Mesenchymal stem cell (in vitro differentiated cells and primary cell): ENCODE measurements around the gene ESPN.

Experiments
- DNase-seq: peaks from one replicate; pipeline ENCODE4 v3.0.0-alpha.2; 2013
- H2AFZ ChIP-seq: one replicate; pipeline ENCODE4 v1.6.1; 2013; ENCODE audit warnings: low read depth, mild to moderate bottlenecking, control low read depth, inconsistent platforms, low read length, moderate library complexity
- H2AK5ac ChIP-seq: 2 replicates; pipeline ENCODE4 v1.6.1; 2013; ENCODE audit warnings: low read length, moderate library complexity, mild to moderate bottlenecking, inconsistent platforms; ENCODE audit not compliant: severe bottlenecking
- H2BK120ac ChIP-seq: one replicate; pipeline ENCODE4 v1.6.1; 2013; ENCODE audit warnings: low read depth, mild to moderate bottlenecking, inconsistent platforms, low read length, moderate library complexity
- H2BK12ac ChIP-seq, 2 experiments: one replicate each; pipeline ENCODE4 v1.6.1; 2013; ENCODE audit warnings: inconsistent platforms in 2 of 2, low read length in 2 of 2, mild to moderate bottlenecking in 2 of 2, moderate library complexity in 2 of 2, control low read depth in 1 of 2
- H2BK15ac ChIP-seq: one replicate; pipeline ENCODE4 v1.6.1; 2013; ENCODE audit warnings: mild to moderate bottlenecking, low read depth, inconsistent platforms; ENCODE audit not compliant: poor library complexity, severe bottlenecking
- H2BK5ac ChIP-seq: 2 replicates; pipeline ENCODE4 v1.6.1; 2013; ENCODE audit warnings: low read depth, mild to moderate bottlenecking, low read length, control low read depth, inconsistent platforms; ENCODE audit not compliant: poor library complexity, severe bottlenecking
- H3K14ac ChIP-seq, 2 experiments: one replicate each; pipeline ENCODE4 v1.6.1; 2013; ENCODE audit warnings: inconsistent platforms in 2 of 2, low read length in 2 of 2, control low read depth in 1 of 2, mild to moderate bottlenecking in 1 of 2, moderate library complexity in 1 of 2
- H3K18ac ChIP-seq, 2 experiments: one replicate each; pipeline ENCODE4 v1.6.1; 2013; ENCODE audit warnings: inconsistent platforms in 2 of 2, low read length in 2 of 2, control low read depth in 1 of 2, low read depth in 1 of 2, mild to moderate bottlenecking in 1 of 2
- H3K23ac ChIP-seq, 2 experiments: one replicate each; pipeline ENCODE4 v1.6.1; 2013; ENCODE audit warnings: inconsistent platforms in 2 of 2, low read length in 2 of 2, mild to moderate bottlenecking in 2 of 2, moderate library complexity in 2 of 2, control low read depth in 1 of 2
- H3K27ac ChIP-seq: 2 replicates; pipeline ENCODE4 v1.5.1; 2013; ENCODE audit warnings: mild to moderate bottlenecking, moderate library complexity, low read length, control low read depth, inconsistent platforms; ENCODE audit not compliant: poor library complexity, severe bottlenecking
- H3K27me3 ChIP-seq, 2 experiments: 2 replicates each; pipeline versions ENCODE4 v1.6.1 to v1.7.0; 2013; ENCODE audit warnings: low read length in 2 of 2, mild to moderate bottlenecking in 2 of 2, moderate library complexity in 2 of 2, control low read depth in 1 of 2, inconsistent platforms in 1 of 2; ENCODE audit not compliant: control insufficient read depth in 1 of 2, insufficient read depth in 1 of 2
- H3K36me3 ChIP-seq, 2 experiments: 2 replicates each; pipeline versions ENCODE4 v1.6.1 to v1.7.0; 2013; ENCODE audit warnings: low read length in 2 of 2, control low read depth in 1 of 2, inconsistent platforms in 1 of 2, low read depth in 1 of 2, mild to moderate bottlenecking in 1 of 2; ENCODE audit not compliant: insufficient read depth in 2 of 2, control insufficient read depth in 1 of 2
- H3K4ac ChIP-seq, 2 experiments: one replicate each; pipeline ENCODE4 v1.6.1; 2013; ENCODE audit warnings: inconsistent platforms in 2 of 2, low read length in 2 of 2, mild to moderate bottlenecking in 2 of 2, moderate library complexity in 2 of 2, control low read depth in 1 of 2, low read depth in 1 of 2
- H3K4me1 ChIP-seq: 2 replicates; pipeline ENCODE4 v1.6.1; 2013; ENCODE audit warnings: low read depth, low read length, control low read depth; ENCODE audit not compliant: control insufficient read depth, insufficient read depth
- H3K4me2 ChIP-seq: 2 replicates; pipeline ENCODE4 v1.6.1; 2013; ENCODE audit warnings: low read length, mild to moderate bottlenecking, inconsistent platforms; ENCODE audit not compliant: poor library complexity, severe bottlenecking
- H3K4me3 ChIP-seq, 2 experiments: 2 replicates each; pipeline versions ENCODE4 v1.5.1 to v1.7.0; 2013; ENCODE audit warnings: low read length in 2 of 2, mild to moderate bottlenecking in 2 of 2, control low read depth in 1 of 2, low read depth in 1 of 2; ENCODE audit not compliant: insufficient read depth in 1 of 2
- H3K79me1 ChIP-seq: replicated peaks from 2 replicates; pipeline ENCODE4 v1.6.1; 2013; ENCODE audit warnings: mild to moderate bottlenecking, control low read depth, low read length, inconsistent platforms; ENCODE audit not compliant: poor library complexity, severe bottlenecking
- H3K9ac ChIP-seq: 2 replicates; pipeline ENCODE4 v1.7.0; 2013; ENCODE audit warnings: mild to moderate bottlenecking, low read length, moderate library complexity
- H3K9me3 ChIP-seq: 2 replicates; pipeline ENCODE4 v1.7.0; 2013; ENCODE audit warnings: mild to moderate bottlenecking, low read length; ENCODE audit not compliant: control insufficient read depth
- H4K8ac ChIP-seq: one replicate; pipeline ENCODE4 v1.6.1; 2013; ENCODE audit warnings: inconsistent platforms, mild to moderate bottlenecking, low read length, moderate library complexity
- H4K91ac ChIP-seq: one replicate; pipeline ENCODE4 v1.6.1; 2013; ENCODE audit warnings: mild to moderate bottlenecking, low read length, inconsistent platforms
- WGBS: methylation state at CpG from one replicate; pipeline ENCODE4 v1.1.7; 2013; ENCODE audit warnings: mixed read lengths; 5-methylcytosine and 5-hydroxymethylcytosine counted together

The ESPN gene

GRCh38 chr1:6483761-6484117 lies 59.2 kb downstream of the ESPN start:
- Histone ChIP-seq H3K9ac (no peak overlapping the region), H3K4me1 (peaks cover 28% of the 10 kb centered on the region), H3K4ac (no peak overlapping the region), H2BK120ac (no peak overlapping the region), H2BK5ac (no peak overlapping the region), H2BK15ac (peak overlapping the region; percentile 74), H3K36me3 (peaks cover 0 to 29% of the 10 kb centered on the region in 2 experiments), H4K91ac (no peak overlapping the region), H3K79me1 (peaks cover 51% of the 10 kb centered on the region), H2AFZ (no peak overlapping the region), H3K23ac (no peak overlapping the region), H3K14ac (peak overlapping the region in 1 of 2 experiments; percentile 47), H3K4me3 (no peak overlapping the region), H2BK12ac (no peak overlapping the region), H3K27me3 (peaks cover 0 to 24% of the 10 kb centered on the region in 2 experiments), H3K27ac (no peak overlapping the region), H3K4me2 (no peak overlapping the region), H3K9me3 (no peaks in the 10 kb centered on the region), H4K8ac (no peak overlapping the region), H3K18ac (no peak overlapping the region), H2AK5ac (no peak overlapping the region)
- 96% methylated on average over 7 of the region's 7 CpGs for WGBS
- no peak for DNase-seq

GRCh38 chr1:6484826-6485167 lies 60.2 kb downstream of the ESPN start:
- WGBS, result 44% methylated on average over 12 of the region's 13 CpGs

GRCh38 chr1:6485168-6486101 lies 60.9 kb downstream of the ESPN start:
- no peak overlapping the region for H2BK12ac ChIP-seq
- no peaks in the 10 kb centered on the region for H3K9me3 ChIP-seq
- peak overlapping the region; percentile 51 to 73 for H3K4me3 ChIP-seq
- H3K36me3 ChIP-seq, result peaks cover 0 to 34% of the 10 kb centered on the region in 2 experiments
- no peak overlapping the region for H3K27ac ChIP-seq
- peaks cover 61% of the 10 kb centered on the region for H3K79me1 ChIP-seq
- H2BK5ac ChIP-seq, result no peak overlapping the region
- peak overlapping the region; percentile 92 for H4K91ac ChIP-seq
- peak overlapping the region; percentile 92 for H3K4me2 ChIP-seq
- peak overlapping the region; percentile 26 for H3K9ac ChIP-seq
- H3K4ac ChIP-seq, result peak overlapping the region; percentile 53 to 63
- H3K14ac ChIP-seq, result peak overlapping the region in 1 of 2 experiments; percentile 66
- peaks cover 41% of the 10 kb centered on the region for H3K4me1 ChIP-seq
- 3% methylated on average over 41 of the region's 80 CpGs for WGBS
- H3K27me3 ChIP-seq, result peaks cover 0 to 24% of the 10 kb centered on the region in 2 experiments
- H3K23ac ChIP-seq, result peak overlapping the region in 1 of 2 experiments; percentile 80
- no peak overlapping the region for H2AK5ac ChIP-seq
- H4K8ac ChIP-seq, result peak overlapping the region; percentile 85
- H3K18ac ChIP-seq, result peak overlapping the region; percentile 6 to 82
- H2AFZ ChIP-seq, result peak overlapping the region; percentile 62
- DNase-seq, result peak; percentile 18
- peak overlapping the region; percentile 75 for H2BK120ac ChIP-seq
- H2BK15ac ChIP-seq, result peak overlapping the region; percentile 54

More at GRCh38 chr1:6484826-6485167, 60.2 kb downstream of the ESPN start:
- Histone ChIP-seq H3K18ac (no peak overlapping the region), H3K9me3 (no peaks in the 10 kb centered on the region), H2BK12ac (peak overlapping the region in 1 of 2 experiments; percentile 39), H2BK15ac (peak overlapping the region; percentile 54), H3K23ac (peak overlapping the region in 1 of 2 experiments; percentile 80), H3K4ac (peak overlapping the region; percentile 45 to 53), H3K27ac (no peak overlapping the region), H2AK5ac (no peak overlapping the region), H4K8ac (peak overlapping the region; percentile 85), H3K14ac (peak overlapping the region in 1 of 2 experiments; percentile 66), H3K9ac (peak overlapping the region; percentile 26), H3K4me2 (peak overlapping the region; percentile 92), H4K91ac (peak overlapping the region; percentile 92), H2BK120ac (peak overlapping the region; percentile 57), H3K4me3 (peak overlapping the region; percentile 51 to 73), H3K27me3 (peaks cover 0 to 24% of the 10 kb centered on the region in 2 experiments), H2BK5ac (no peak overlapping the region), H3K36me3 (peaks cover 0 to 34% of the 10 kb centered on the region in 2 experiments), H3K4me1 (peaks cover 38% of the 10 kb centered on the region), H2AFZ (peak overlapping the region; percentile 62), H3K79me1 (peaks cover 59% of the 10 kb centered on the region)
- DNase-seq, result no peak

- no peak overlapping the region for H2BK15ac ChIP-seq
- no peak overlapping the region for H3K27ac ChIP-seq
- H2BK12ac ChIP-seq, result no peak overlapping the region
- no peak overlapping the region for H3K4me3 ChIP-seq
- no peak overlapping the region for H4K8ac ChIP-seq
- no peak overlapping the region for H3K9ac ChIP-seq
- H3K79me1 ChIP-seq, result peaks cover 60% of the 10 kb centered on the region
- peaks cover 0 to 29% of the 10 kb centered on the region in 2 experiments for H3K36me3 ChIP-seq
- H3K4ac ChIP-seq, result no peak overlapping the region
- H3K18ac ChIP-seq, result peak overlapping the region in 1 of 2 experiments; percentile 37
- peak overlapping the region; percentile 89 for H3K4me2 ChIP-seq
- DNase-seq, result peak; percentile 82
- H2AK5ac ChIP-seq, result no peak overlapping the region
- no peak overlapping the region for H2BK120ac ChIP-seq
- no peak overlapping the region for H2BK5ac ChIP-seq
- no peak overlapping the region for H4K91ac ChIP-seq
- no peak overlapping the region for H3K14ac ChIP-seq
- peaks cover 46% of the 10 kb centered on the region for H3K4me1 ChIP-seq
- H3K23ac ChIP-seq, result no peak overlapping the region
- peaks cover 0 to 24% of the 10 kb centered on the region in 2 experiments for H3K27me3 ChIP-seq
- WGBS, result 4% methylated on average over 14 of the region's 15 CpGs
- H2AFZ ChIP-seq, result no peak overlapping the region
- H3K9me3 ChIP-seq, result no peaks in the 10 kb centered on the region
Measured at GRCh38 chr1:6486433-6487011, 61.9 kb downstream of the ESPN start.
